ENCODE measurements around the gene TYR.

- no peak for TF ChIP-seq POLR2A (IDR thresholded peaks at IDR 0.05)
- TF ChIP-seq, protein P1, sequence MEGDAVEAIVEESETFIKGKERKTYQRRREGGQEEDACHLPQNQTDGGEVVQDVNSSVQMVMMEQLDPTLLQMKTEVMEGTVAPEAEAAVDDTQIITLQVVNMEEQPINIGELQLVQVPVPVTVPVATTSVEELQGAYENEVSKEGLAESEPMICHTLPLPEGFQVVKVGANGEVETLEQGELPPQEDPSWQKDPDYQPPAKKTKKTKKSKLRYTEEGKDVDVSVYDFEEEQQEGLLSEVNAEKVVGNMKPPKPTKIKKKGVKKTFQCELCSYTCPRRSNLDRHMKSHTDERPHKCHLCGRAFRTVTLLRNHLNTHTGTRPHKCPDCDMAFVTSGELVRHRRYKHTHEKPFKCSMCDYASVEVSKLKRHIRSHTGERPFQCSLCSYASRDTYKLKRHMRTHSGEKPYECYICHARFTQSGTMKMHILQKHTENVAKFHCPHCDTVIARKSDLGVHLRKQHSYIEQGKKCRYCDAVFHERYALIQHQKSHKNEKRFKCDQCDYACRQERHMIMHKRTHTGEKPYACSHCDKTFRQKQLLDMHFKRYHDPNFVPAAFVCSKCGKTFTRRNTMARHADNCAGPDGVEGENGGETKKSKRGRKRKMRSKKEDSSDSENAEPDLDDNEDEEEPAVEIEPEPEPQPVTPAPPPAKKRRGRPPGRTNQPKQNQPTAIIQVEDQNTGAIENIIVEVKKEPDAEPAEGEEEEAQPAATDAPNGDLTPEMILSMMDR (IDR thresholded peaks at IDR 0.05): no peak
Observed at GRCh38 chr11:89201138-89201537, 23.5 kb downstream of the TYR start.
